LoVo (cell line): ENCODE results near the gene ANK2.
"Not testable (repeated sequence)": the region's sequence is repeated elsewhere in the genome, so short reads cannot be mapped to it uniquely, and the experiment has no call there.

ENCODE experiments used
- DNase-seq: peaks from one replicate; pipeline ENCODE4 v3.0.0-alpha.2; 2016; ENCODE audit warnings: low spot score

Gene ANK2

DNA sequence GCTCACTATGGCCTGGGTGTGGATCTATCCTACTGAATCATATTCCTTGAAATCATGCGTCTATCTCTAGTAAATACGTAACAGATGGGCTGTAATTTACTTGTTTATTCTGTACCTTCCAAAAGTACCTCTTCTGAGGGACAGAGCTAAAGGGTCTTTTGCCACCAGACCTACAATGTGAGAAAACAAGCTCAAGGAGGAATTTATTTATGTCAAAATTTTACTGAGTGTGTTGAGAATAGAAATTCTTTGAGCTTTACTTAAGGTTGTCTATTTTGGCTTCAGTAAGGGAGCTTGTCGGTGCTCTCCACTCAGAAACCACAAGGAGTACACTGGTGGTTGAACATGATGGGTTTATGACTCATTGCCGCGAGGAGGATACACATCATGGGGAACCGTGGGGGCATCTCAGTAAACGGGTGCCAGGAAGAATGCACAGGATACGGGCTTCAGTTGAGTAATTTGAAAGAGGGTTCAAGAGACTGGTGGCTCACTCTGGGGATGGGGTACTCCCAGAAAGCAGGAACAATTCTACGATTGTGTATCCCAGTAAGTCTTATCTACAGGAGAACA, 3.0 kb downstream of the ANK2 start:
- no peak for DNase-seq

DNA sequence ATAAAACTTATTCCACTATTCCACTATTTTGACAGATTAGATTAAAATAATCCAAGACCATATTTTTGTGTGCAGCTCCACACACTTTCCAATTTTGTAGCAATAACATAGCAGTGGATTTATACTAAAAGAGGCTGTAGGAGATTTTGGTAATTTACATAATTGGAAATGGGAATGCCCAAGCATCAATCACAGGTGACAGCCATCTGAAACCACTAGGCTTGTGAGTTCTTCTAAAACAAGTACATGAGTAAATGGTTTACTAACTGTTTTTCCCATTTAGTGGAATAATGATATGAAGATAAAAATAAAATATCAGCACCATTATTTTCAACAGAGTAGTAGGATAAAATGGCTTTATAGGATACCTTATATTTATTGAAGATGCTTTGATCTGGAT, 4.4 kb downstream of the ANK2 start:
- no peak for DNase-seq

DNA sequence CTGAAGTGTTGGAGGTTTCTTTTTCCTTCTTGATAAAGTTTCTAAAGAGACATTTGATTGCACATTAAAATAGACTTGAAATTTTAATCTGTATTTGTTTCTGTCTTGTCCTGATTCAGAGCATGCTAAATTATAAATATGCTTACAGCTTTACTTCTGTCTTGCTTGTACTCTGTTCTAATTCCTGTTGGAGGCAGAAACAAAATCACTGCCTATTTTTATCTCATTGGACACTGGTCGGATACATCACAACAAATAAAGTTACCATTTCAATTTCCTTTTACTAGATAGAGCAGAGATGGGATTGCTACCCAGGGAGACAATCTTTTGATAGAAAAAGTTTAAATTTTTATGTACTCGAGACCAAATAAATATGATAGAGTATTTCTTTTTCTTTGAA, 6.9 kb downstream of the ANK2 start:
- DNase-seq = no peak

DNA sequence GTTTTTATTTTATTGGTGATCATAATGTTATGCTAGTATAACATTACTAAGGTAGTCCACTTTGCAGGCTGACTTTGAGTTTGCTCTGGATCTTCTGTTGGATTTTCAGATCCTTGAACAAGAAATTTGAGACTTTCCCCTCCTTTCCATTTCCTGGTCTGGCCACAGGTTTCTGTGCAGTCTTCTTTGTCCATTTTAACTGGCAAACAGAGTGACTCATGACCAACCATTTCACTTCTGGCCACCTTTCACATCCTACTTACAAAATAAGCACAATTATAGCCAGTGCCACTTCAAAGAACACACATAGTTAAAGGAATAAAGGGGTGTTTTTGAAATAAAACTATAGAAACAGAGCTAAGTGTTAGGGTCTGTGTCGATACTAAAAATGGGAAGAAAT, 8.4 kb downstream of the ANK2 start:
- DNase-seq = no peak

DNA sequence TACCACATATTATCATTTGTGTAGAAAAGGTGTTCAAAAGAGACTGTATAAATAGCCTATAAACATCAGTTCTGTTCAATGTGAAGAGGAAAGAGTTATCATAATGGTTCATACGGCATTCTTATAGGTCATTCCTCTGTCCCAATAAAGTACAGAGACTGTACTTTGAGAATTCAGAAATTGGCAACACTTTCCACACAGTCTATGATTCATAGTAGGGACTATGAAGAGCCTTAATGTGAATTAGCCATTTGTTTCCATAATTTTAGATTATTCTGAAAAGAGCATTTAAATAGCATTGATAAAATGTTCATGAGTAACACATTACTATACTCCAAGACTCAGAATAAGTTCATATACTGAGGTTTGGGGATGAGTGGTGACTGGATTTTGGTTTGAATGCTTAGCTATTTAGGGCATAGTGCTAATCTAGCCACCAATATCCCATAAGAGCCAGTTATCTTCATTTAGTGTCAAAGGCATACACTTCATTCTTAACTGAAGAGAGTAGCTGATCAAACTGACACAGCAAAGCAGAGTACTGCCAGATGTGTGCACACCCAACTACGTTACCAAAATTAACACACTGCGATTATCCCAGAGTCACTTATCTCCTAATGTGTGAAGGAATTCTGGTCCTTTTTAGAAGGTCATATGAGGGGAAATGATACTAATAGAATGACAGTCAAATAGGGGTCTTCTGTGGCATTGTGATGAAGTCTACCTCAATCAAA, 10.2 kb downstream of the ANK2 start:
- no peak for DNase-seq

DNA sequence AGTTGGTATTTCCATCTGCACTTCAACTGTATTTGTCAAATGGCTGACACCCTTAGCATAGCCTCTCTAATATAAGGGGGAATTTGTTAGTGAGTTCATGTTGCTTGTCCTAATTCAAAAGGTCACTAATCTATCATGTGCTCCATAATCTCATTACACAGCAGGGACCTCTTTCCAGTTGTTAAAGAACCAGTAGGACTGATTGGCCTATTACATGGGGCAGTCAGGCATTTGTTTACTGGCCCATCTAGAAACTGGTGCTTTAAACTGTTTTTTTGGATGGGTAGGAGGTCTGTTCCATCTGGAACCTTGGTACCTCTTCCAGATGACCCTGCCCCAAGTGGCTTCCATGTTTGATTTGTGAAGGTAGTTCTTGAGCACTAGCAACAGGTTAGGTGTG, 11.4 kb downstream of the ANK2 start:
- no peak for DNase-seq

DNA sequence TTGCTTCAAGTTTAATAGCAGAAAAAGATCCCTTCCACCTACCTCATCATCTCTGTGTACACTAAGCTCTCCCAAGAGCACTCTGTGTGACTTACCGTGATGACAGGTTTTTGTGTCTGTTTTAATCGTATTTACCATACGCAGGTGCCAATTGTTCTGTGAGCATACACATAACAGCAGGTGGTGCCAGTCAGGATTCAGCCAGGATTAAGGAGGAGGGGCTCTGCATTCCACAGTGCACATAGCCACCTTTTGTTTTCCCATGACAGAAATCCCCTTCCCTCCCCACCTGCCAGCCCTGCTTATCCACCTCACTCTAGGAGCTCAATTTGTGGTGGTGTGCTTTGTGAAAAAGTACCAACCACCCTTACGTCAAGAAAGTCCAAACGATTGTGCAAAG, 14.8 kb downstream of the ANK2 start:
- DNase-seq = no peak

DNA sequence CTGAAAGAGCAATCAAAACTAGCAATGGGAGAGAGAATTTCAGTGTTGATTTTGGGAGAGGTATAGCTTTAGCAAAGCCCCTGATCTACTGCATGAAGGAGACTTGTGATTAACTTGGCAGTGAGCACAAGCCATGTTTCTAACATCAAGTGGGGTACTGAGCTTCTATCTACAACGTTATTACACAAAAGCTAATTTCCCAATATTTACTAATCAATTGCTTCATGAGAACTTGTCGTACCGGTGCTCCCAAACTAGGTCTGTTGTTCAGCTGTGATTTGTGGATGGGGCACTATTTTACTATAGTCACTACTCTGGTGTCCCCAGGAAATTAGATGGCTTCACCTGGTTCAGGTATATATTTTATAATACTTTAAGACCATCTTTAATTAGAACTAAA, 16.2 kb downstream of the ANK2 start:
- no peak for DNase-seq

DNA sequence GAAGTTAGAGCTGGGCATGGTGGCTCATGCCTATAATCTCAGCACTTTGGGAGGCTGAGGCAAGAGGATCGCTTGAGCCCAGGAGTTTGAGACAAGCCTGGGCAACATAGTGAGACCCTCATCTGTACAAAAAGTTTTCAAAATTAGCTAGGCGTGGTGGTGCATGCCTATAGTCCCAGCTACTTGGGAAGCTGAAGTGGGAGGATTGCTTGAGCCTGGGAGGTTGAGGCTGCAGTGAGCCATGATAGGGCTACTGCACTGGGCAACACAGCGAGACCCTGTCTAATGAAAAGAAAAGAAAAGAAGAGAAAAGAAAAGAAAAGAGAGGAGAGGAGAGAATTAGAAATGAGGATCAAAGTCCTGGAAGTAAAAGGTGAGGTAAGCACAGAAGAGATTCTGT, 19.3 kb downstream of the ANK2 start:
- DNase-seq = not testable (repeated sequence)

DNA sequence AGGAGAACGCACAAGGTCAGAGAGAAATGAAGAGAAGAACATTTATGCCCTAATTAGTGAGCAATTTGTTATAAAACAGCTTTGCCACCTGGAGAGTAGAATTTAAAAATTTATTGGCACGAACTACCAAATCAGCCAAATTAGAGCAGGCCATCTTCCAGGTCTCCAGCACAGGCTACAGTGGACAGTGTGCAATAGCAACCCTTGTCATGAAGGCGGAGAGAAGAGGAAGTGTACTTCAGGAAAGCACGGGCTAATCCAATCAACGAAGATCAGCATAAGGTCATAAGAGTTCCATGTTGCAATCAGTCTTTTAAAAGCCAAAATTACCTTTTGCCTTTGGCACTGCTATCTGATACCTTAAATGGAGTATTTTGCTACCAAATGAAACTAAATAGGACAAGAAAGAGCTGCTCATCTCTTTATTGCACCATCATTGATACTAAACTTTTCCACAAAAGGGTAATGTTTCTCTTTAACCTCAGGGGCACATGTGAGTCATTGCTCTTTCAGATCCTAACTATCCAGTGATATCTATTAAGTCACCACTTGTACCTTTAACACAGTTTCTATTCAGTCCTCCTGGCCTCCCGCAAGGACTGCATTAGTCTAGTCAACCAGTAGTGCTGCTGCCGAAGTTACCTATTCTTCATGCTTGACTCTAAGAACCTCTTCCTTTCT, 19.9 kb downstream of the ANK2 start:
- no peak for DNase-seq

DNA sequence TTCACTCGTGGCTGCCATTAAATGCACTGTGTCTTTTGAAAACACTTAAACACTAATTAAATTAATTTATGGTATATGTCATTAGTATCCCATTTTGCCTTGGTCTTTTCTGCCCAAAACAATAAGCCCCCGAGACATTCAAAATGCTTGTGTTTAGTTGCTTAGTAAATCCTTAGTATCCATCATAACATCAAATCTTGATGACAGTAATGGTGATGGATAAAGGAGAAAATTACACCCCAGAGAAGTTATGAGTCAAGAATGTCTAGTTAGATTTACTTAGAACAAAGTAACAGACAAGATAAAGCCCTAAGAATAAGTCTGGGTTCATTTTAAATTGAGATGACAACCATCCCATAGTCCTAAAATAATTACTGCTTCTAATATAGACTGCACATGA, 21.3 kb downstream of the ANK2 start:
- no peak for DNase-seq

DNA sequence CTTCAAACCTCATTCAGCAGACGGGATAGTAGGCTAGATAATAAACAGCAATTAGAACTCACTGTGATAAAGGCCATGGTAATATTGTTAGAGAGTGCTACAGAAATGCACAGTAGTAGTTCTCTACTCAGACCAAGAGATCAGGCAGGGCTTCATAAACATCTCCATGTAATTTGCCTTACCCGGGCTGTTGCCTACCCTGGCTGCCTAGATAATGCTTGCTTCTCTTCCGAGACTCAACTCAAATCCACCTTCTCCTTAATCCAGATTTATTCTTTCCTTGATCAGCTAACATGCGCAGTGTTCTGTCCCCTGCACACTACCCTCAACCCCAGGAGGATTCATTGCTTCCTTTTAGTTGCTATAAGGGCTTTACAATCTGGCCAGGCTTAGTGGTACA, 21.8 kb downstream of the ANK2 start:
- DNase-seq = no peak

DNA sequence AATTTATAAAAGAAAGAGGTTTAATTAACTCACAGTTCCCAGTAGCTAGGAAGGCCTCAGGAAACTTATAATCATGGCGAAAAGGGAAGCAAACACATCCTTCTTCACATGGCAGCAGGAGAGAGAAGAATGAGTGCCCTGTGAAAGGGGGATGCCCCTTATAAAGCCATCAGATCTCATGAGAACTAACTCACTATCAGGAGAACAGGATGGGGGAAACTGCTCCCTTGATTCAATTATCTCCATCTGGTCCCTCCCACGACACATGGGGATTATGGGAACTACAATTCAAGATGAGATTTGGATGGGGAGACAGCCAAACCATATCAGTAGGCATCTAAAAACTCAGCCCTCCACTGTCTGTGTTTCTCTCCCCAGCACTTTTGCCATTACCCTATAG, 22.4 kb downstream of the ANK2 start:
- no peak for DNase-seq

DNA sequence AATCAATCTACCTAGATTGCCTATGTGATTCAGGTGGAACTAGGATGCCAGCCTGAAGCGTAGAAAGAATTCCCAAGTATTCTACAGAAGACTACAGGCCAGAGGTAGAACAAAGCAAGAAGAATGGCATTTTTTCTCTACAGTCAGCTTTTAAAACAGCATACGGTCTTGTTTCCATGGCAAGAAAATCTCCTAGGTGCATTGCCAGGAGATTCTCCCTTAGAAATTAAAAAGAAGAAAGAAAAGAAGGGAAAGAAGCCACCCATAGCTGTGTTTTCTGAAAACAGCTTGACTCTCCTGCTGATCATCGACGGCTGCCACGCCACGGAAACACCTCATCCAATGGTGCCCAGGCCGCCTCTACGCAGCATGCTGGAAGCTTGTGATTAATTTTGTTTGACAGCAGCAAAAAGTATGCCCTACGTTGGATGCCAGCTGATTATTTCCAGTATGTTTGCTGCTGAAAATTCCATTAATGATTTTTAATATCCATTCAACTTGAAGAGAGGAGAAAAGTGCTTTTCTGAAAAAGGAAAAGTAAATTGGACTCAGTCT, 24.1 kb downstream of the ANK2 start:
- DNase-seq = no peak

DNA sequence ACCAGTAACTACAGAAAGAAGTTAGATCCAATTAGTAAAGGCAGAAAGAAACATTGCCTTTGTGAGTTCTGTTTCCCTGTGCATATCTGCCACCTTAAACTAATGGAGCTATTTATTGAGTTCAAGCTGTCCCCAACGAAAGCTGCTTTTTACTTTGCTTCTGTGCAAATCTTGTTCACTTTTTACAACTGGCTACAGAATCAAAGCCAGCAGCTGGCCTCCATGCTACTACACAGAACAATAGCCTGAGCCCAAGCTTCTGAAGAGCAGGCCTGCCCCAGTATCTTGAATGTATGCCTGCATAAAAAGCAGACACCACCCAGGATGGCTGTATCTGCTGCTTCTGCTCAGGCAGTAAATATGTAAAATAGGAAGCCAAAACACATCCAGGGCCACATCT, 28.1 kb downstream of the ANK2 start:
- DNase-seq = no peak

DNA sequence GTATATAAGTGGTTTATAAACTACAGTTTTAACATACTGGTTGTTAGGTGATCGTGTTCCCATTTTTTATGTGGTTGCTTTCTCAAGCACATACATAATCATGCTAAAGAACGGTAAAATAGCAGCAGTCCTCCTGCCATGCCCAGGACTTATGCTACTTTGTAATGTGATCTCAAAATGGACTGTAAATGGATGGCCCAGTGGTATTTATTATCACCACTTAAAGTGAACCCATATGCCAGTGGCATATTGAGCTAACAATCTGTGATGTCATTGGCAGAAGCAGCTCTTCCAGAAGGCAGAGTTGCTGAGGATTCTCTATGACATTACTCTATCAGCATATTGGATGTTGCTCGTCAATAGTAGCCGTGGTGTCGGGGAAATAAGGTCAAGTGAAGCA, 28.6 kb downstream of the ANK2 start:
- DNase-seq = no peak

DNA sequence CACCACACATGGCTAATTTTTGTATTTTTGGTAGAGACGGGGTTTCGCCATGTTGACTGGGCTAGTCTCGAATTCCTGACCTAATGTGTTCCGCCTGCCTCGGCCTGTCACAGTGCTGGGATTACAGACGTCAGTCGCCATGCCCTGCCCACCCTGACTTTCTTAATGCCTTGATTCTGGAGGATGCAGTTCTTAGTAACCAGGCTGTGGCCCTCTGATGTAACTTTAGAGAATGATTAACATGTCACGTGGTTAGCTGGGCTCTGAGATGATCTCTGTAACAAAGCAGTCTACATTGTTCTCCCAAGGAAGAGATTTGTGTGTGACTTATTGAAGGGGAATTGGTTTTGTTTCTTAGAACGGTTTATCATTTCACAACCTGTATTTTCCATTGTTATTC, 30.6 kb downstream of the ANK2 start:
- no peak for DNase-seq

DNA sequence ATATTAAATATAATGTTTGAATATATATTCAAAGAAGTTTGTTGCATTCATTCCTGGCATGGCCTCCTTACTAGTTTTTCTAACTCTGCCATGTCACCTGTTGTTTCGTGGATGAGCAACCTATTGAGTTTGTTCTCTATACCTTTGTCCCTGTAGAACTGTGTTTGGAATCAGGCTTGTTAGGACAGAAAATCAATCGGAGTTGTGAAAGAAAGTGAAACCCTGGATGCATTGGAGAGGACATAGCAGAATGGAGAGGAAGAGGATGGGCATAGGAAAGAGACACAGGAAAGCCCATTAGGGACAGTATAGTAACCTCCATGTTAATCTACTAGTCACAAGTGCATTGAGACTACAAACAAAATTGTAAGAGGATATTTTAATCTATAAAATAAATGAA, 31.2 kb downstream of the ANK2 start:
- DNase-seq = no peak

DNA sequence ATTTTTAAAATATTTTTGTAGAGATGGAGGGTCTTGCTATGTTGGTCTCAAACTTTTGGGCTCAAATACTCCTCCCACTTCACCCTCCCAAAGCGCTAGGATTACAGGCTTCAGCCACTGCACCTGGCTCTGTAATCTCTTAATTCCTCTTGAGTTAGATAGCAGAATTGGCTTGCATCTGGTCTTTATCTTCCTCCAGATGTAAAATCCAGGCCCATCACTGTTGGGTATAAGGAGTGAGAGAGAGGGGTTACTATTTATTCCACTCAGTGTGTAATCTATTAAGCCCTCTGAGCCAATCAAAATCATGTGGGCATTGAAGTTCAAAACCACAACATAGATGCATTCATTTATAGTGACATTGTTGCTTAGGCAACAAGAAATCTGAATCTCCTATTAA, 33.9 kb downstream of the ANK2 start:
- no peak for DNase-seq

DNA sequence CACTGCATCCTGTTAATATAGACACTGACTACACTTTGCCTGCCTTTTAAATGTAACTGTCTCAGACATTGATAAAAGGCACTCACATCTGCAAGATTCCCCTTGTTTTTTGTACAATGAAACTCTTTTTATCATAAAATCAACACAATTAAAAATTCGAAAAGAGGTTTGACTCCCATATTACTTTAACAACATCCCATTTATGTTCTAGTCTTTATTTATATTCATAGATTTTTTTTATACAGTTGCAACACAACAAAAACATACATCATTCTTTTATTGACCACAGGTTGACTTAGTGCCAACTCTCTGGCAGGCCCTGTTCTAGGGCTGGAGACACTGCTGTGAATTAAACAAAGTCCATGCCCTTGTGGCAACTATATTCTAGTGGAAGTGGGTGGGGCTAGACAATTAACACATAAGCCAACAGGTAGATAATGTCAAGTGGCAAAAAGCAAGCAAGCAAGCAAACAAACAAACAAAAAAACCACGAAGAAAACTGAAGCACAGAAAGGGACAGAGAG, 36.8 kb downstream of the ANK2 start:
- DNase-seq = no peak

DNA sequence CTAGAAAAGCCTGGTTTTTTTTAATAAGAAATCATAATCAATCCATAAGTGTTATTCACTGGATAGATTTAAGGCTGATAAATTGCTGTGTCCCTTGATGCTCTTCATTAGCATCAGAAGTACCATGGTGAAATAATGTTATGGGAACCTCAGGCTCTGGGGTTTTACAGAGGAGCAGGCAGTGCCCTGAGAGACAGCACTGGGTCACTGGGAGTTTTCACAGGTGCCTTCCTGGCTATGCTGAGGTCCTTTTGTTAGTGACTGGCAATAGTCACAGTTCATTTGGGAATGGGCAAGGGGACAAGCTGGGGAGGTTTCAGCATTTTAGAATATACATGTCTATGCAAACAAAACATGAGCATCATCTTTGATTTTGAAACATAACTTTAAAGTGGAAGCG, 38.6 kb downstream of the ANK2 start:
- DNase-seq = no peak

DNA sequence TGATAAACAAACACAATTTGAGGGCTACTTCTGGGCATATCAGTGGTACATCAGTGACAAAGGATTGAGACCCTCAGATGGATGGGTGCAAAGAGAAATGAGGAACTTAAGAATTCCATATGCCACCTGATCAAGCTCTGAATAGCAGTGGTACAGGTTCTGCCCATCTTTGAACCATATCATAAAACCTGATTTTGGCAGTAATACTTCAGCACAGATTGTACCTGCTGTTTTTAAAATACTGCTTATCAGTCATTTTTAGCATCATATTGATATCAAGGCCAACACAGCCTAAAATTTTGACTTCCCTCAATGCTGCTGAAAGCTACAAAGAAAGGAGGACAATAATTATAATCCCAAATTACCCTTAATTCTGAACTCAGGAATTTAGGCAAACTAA, 41.5 kb downstream of the ANK2 start:
- DNase-seq = no peak

DNA sequence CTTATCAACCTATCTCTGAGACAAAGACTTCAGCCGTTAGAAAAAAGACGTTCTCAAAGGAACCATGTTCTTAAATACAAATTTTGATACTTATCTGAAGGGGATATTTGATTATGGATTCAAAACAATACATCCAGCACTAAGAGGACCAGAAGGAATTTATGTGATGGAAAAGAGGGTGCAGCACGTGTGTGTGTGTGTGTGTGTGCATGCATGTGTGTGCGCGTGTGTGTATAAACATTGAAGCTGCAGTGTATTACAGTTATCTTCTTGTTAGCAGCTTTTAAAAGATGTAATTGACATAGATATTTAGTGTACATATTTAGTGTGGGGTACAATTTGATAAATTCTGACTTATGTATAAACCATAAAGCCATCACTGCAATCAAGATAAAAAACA, 44.9 kb downstream of the ANK2 start:
- no peak for DNase-seq
